GM12801 (cell line): ENCODE measurements around the gene COL23A1.

Experiments
- TF ChIP-seq, protein P1 (sequence below): IDR thresholded peaks from one replicate; pipeline ENCODE4 v1.5.1; 2011; ENCODE audit warnings: control low read depth; ENCODE audit not compliant: insufficient read length; ENCODE audit errors: extremely low read depth

Gene COL23A1

DNA sequence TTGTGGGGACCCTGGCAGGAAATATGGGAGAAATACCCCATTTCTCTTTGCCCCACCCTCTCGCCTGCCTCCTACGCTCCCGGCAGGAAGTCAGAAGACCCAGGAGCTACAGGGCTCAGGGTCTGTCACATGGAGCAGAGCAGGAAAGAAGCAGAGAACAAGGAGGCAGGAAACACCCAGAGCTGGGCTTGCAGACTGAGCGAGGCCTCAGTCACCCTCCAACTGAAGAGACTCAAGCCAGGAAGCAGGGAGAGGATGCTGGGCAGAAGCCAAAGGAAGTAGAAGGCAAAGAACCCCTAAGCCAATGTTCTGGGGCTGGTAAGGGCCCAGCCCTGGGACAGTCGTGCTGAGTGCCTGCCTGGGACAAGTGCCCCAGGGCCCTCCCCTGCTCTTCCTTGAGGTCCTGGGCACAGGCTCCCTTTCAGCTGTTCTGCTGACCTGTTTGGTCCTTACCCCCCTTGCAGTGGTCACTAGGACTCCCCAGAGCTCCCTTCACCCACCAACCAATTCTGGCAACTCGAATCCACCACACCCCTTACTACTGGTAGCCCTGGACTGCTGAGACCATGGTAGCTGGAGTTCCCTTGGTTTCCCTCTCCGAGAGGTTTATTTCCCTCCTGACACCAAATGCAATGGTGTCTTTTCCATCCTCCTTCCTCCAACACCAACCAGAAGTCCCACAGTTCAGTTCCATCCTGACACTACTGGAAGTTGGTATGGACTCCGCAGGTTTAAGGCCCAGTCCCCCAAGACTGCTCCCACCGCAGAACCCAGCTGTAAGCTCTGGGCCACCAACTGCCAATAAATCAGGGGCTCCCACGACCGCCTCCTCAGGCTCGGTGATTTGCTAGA, 157.5 kb downstream of the COL23A1 start:
- TF ChIP-seq, protein P1, sequence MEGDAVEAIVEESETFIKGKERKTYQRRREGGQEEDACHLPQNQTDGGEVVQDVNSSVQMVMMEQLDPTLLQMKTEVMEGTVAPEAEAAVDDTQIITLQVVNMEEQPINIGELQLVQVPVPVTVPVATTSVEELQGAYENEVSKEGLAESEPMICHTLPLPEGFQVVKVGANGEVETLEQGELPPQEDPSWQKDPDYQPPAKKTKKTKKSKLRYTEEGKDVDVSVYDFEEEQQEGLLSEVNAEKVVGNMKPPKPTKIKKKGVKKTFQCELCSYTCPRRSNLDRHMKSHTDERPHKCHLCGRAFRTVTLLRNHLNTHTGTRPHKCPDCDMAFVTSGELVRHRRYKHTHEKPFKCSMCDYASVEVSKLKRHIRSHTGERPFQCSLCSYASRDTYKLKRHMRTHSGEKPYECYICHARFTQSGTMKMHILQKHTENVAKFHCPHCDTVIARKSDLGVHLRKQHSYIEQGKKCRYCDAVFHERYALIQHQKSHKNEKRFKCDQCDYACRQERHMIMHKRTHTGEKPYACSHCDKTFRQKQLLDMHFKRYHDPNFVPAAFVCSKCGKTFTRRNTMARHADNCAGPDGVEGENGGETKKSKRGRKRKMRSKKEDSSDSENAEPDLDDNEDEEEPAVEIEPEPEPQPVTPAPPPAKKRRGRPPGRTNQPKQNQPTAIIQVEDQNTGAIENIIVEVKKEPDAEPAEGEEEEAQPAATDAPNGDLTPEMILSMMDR, result no peak

DNA sequence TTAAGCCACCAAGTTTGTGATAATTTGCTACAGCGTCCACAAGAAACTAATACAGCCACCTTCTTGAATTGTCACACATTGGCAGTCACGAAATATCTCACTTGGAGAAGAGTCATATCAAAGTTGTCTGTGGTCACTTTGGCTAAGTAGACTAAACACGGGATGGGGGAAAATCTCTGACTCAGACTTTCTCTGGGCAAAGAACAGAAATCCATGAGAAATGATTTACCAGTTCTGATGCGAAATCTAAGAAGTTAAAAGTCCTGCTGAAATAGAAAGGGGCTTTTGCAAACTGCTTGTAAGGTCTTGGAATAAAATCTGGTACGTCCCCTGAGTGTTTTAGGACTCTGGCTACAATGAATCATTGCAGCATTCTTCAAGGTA, 158.4 kb downstream of the COL23A1 start:
- TF ChIP-seq, protein P1, result no peak

- TF ChIP-seq, protein P1, result no peak
These were observed 159.0 kb downstream of the COL23A1 start for GRCh38 chr5:178431063-178431781.

DNA sequence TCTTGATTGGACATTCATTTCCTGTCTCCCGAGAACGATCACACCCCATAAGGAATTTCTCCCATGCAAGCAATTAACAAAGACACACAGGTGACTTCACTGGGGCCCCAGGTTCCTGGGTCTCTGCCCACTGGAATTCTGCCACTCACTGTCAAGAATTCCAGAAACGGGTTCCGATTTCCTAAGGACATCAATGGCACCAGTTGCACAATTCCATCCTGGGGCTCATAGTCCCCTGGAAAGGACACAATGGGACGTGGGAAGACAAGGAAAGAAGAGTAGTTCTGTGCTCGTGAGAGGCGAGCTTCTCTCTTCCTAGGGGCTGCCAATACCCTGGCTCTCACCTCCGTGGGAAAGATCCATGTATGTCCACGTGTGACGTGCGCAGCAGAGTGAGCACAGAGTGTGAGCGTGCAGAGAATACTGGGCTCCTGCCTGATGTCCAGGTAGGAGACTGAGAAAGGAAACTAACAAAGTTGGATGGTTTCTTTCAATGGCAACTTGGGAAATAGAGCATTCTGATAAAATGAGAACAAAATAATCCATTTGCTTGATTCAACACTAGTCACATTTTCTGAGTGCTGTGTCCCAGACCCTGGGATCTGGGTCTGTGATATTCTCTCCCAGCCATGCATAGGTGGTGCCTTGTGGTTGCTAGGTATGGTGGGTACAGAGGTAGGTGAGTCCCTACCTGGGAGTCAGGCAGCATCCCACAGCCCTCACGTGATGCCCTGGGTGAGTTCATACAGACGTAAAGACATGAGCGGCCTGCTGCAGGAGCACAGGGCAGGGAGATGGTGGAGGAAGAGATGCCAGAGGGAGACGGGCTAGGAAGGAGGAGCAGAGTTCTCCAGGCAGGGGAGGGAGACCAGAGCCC, 159.8 kb downstream of the COL23A1 start:
- TF ChIP-seq, protein P1, result no peak

DNA sequence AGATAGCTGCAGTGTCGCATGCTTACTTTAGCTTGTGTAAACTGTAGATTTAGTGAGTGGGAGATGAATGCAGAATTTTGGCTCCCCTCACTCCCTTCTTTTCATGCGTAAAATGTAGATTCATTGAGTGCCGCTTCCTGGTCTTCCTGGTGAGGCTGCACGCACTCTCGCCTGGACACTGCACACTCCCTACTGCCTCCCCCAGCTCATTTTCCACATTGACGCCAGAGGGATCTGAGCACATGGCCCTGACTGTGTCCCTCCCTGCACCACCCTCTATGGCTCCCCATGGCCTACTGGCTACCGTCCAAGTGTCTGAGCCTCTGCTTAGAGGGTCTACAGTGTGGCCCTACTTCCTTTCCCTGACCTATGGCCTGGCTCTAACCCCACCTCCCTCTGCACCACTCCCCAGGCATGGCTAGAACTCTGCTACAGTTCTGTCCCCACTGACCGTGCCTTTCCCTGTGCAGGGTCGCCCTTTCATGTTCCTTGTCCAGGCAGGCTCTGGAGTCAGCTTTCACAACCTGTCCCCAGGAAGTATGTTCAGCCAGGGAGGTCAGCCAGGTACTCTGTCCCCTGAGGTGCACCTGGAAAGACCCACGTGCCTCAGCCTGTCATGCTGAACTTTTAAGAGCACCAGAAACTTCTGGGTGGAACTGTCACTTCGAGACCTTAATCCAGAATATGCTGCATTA, 160.6 kb downstream of the COL23A1 start:
- TF ChIP-seq, protein P1, result no peak

DNA sequence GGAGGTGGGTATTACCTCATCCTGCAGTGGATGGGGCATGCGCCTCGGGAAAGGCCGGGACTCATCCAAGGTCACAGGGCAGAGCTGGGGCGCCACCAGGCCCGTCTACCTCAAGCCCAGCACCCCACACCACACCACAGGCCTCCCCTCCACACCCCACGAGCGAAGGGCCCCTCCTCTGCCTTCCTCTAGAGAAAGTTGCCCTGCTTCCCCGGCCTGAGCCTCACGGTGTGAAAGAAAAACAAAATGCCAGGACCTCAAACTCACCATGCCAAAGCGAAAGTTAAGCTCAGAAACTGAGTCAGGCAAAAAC, 161.1 kb downstream of the COL23A1 start:
- TF ChIP-seq, protein P1, result no peak
